ENCODE data around the gene RIMS3. TPM values are rescaled to one million over a fixed set of nuclear protein-coding genes. Genes with fewer than 3 reads are reported as not detected.

Gene RIMS3
- total RNA-seq, 3 donors from 2014 or later: 0.42 to 0.78 (median 0.57) TPM

DNA sequence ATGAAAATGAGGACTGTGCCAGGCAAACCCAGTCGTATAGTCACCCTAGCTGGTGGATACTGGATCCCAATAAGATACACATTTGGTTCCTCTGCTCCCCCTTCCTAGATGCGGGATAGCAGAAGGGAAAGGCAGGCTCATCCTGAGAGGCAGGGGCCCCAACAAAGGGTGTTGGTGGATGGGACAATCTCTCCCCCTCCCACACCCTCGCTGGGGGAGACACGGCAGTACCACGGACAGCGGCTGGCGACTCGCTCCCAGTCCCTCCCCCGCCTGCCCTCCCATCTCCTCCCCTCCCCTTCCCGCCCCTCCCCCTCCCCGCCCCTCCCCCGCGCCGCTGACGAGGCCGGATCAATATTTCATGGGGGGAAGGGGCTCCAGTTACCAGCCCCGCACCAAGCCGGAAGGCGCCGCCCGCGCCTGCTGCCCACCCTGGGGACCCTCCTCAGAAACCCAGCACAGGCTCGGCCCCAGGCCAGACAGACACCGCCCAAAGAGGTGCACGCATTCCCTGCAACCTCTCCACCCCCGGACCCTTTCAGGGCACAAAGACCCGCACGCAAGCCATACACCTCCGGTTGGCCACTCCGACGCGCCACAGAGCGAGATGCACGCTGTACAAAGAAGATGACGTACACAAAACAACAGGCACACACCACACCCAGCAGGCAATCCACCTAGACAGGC is 11.5 kb downstream of the RIMS3 start:
- Mint-ChIP-seq H3K4me3 (no peak overlapping the region), H3K9me3 (no peaks in the 10 kb centered on the region), H3K36me3 (ENCODE audit: insufficient read depth) (no peaks in the 10 kb centered on the region), H3K27me3 (ENCODE audit: low read depth) (peaks cover 11% of the 10 kb centered on the region), H3K4me1 (ENCODE audit: low read depth) (peaks cover 3% of the 10 kb centered on the region)
- DNase-seq: no peak
- no peak for ATAC-seq

DNA sequence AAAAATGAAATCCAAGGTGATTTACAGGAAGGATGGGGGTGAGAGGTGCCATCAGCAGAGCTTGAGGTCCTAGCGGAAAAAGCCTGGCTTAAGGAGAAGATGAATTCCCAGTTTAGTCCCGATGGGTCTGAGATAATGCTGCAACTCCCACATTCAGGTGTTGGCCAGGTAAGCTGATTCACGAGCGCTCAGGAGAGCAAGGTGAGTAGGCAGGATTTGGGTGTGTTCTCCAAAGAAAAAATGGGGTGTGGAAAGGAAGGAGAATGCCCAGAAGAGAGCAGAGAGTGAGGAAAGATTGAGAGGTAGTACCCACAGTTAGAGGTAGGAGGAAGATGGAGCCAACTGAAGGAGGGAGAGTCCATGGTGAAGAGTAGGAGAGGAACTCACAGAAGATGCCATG is 12.5 kb downstream of the RIMS3 start:
- peaks cover 3% of the 10 kb centered on the region for H3K4me1 Mint-ChIP-seq (ENCODE audit: low read depth)
- no peak overlapping the region for H3K4me3 Mint-ChIP-seq
- H3K9me3 Mint-ChIP-seq: no peaks in the 10 kb centered on the region
- ATAC-seq (no peak), DNase-seq (no peak)
- H3K36me3 Mint-ChIP-seq (ENCODE audit: insufficient read depth): no peaks in the 10 kb centered on the region
- peaks cover 12% of the 10 kb centered on the region for H3K27me3 Mint-ChIP-seq (ENCODE audit: low read depth)

DNA sequence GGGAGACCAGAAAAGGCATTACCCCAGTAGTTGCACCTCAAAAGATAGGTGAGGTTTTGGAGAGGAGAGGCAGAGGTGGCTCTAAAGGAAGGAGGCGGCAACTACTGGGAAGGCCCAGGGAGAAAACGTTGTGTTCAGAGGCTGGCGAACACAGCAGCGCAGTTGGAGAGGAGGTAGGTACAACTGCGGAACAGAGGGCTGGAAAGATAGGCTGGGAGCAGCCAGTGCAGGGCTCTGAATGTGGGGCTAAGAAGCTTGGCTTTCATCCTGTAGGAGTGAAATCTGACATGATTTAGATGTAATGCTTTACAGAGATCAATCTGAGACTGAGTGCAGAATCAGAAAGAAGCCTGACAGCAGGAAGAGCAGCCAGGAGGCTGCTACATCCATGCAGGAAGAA is 13.0 kb downstream of the RIMS3 start:
- DNase-seq: no peak
- ATAC-seq: no peak
- H3K4me1 Mint-ChIP-seq (ENCODE audit: low read depth): peaks cover 3% of the 10 kb centered on the region
- H3K27me3 Mint-ChIP-seq (ENCODE audit: low read depth): peaks cover 13% of the 10 kb centered on the region
- H3K4me3 Mint-ChIP-seq: no peak overlapping the region
- no peaks in the 10 kb centered on the region for H3K36me3 Mint-ChIP-seq (ENCODE audit: insufficient read depth)
- H3K9me3 Mint-ChIP-seq: no peaks in the 10 kb centered on the region

DNA sequence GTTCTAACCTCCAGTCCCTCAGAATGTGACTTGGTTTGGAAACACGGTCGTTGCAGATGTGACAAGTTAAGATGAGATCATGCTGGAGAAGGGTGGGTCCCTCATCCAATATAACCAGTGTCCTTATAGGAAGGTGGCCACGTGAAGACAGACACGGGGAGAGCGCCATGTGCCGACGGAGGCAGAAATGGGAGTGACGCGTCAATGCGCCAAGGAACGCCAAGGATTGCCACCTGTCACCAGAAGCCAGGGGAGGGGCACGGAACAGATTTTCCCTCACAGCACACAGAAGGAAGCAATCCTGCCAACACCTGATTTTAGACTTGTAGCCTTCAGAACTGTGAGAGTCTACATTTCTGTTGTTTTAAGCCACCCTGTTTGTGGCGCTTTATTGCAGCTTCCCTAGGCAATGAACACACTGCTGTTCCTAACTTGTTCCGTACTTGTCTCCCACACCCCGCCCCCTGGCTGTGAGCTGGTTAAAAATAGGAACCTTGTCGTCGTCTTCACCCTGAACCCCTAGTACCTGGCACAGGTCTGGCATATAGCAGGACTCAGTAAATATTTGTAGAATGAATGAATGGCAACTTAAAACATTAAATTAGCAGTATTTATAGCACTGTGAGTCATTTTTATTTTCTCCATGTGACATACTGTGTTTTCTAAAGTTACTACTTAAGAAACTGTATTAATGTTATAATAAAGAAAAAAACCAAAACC is 14.2 kb downstream of the RIMS3 start:
- no peak for DNase-seq
- H3K36me3 Mint-ChIP-seq (ENCODE audit: insufficient read depth): no peaks in the 10 kb centered on the region
- ATAC-seq: no peak
- H3K9me3 Mint-ChIP-seq: no peaks in the 10 kb centered on the region
- H3K27me3 Mint-ChIP-seq (ENCODE audit: low read depth): peaks cover 13% of the 10 kb centered on the region
- H3K4me1 Mint-ChIP-seq (ENCODE audit: low read depth): peaks cover 3% of the 10 kb centered on the region
- no peak overlapping the region for H3K4me3 Mint-ChIP-seq

- H3K4me1 Mint-ChIP-seq (ENCODE audit: low read depth): peaks cover 3% of the 10 kb centered on the region
- DNase-seq: no peak
- H3K9me3 Mint-ChIP-seq: no peaks in the 10 kb centered on the region
- ATAC-seq: peak; percentile 43 to 65
- H3K36me3 Mint-ChIP-seq (ENCODE audit: insufficient read depth): no peaks in the 10 kb centered on the region
- H3K4me3 Mint-ChIP-seq: no peak overlapping the region
- H3K27me3 Mint-ChIP-seq (ENCODE audit: low read depth): peaks cover 13% of the 10 kb centered on the region
Measured at GRCh38 chr1:40650075-40650474, 15.4 kb downstream of the RIMS3 start.

GRCh38 chr1:40649592-40649930 is 15.9 kb downstream of the RIMS3 start:
- ATAC-seq (no peak), DNase-seq (no peak)
- Mint-ChIP-seq H3K4me1 (ENCODE audit: low read depth) (peaks cover 3% of the 10 kb centered on the region), H3K36me3 (ENCODE audit: insufficient read depth) (no peaks in the 10 kb centered on the region), H3K4me3 (no peak overlapping the region), H3K27me3 (ENCODE audit: low read depth) (peaks cover 11% of the 10 kb centered on the region), H3K9me3 (no peaks in the 10 kb centered on the region)

GRCh38 chr1:40648928-40649591 is 16.4 kb downstream of the RIMS3 start:
- H3K4me3 Mint-ChIP-seq: no peak overlapping the region
- H3K4me1 Mint-ChIP-seq (ENCODE audit: low read depth): peaks cover 3% of the 10 kb centered on the region
- no peaks in the 10 kb centered on the region for H3K9me3 Mint-ChIP-seq
- DNase-seq: no peak
- no peaks in the 10 kb centered on the region for H3K36me3 Mint-ChIP-seq (ENCODE audit: insufficient read depth)
- no peak for ATAC-seq
- peaks cover 6% of the 10 kb centered on the region for H3K27me3 Mint-ChIP-seq (ENCODE audit: low read depth)

DNA sequence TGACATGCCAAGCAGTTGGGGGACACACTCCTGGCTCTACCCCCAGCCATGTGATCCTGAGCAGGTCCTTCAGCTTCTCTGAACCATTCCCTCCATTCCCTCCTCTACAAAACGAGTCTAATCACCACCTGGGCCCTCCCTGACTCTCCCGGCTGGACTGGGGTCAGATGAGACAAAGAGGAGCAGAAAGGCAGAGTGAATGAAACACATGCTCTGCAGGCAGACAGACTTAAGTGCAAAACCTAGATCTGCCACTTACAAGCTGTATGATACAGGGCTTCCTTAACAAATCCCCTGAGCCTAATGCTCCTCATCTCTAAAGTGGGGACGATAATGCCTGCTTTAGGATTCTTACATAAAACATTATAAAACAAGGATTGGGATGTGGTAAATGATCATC is 17.3 kb downstream of the RIMS3 start:
- Mint-ChIP-seq H3K36me3 (ENCODE audit: insufficient read depth) (no peaks in the 10 kb centered on the region), H3K4me3 (no peak overlapping the region), H3K27me3 (ENCODE audit: low read depth) (peaks cover 6% of the 10 kb centered on the region), H3K9me3 (no peaks in the 10 kb centered on the region), H3K4me1 (ENCODE audit: low read depth) (peaks cover 3% of the 10 kb centered on the region)
- no peak for ATAC-seq
- no peak for DNase-seq

DNA sequence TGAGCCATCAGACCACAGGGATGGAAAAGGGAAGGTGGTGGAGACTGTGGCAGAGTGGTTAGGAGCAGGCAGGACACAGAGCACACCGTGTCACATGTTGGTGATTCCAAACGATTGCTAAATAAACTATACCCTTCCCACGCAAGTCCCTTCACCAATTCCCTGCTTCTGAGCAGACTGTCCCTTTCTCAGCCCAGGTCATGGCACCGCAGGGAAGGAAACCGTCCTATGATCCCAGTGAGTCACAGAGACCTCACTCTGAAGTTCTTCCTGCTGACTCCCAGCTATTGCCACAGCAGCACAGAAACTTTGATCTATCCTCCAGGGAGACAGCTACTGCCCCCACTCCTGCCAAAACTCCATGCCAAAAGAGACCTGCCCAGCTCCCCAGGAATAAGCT is 19.2 kb downstream of the RIMS3 start:
- peaks cover 3% of the 10 kb centered on the region for H3K4me1 Mint-ChIP-seq (ENCODE audit: low read depth)
- H3K4me3 Mint-ChIP-seq: no peak overlapping the region
- H3K27me3 Mint-ChIP-seq (ENCODE audit: low read depth): peaks cover 6% of the 10 kb centered on the region
- DNase-seq (no peak), ATAC-seq (no peak)
- H3K9me3 Mint-ChIP-seq: no peaks in the 10 kb centered on the region
- H3K36me3 Mint-ChIP-seq (ENCODE audit: insufficient read depth): no peaks in the 10 kb centered on the region

DNA sequence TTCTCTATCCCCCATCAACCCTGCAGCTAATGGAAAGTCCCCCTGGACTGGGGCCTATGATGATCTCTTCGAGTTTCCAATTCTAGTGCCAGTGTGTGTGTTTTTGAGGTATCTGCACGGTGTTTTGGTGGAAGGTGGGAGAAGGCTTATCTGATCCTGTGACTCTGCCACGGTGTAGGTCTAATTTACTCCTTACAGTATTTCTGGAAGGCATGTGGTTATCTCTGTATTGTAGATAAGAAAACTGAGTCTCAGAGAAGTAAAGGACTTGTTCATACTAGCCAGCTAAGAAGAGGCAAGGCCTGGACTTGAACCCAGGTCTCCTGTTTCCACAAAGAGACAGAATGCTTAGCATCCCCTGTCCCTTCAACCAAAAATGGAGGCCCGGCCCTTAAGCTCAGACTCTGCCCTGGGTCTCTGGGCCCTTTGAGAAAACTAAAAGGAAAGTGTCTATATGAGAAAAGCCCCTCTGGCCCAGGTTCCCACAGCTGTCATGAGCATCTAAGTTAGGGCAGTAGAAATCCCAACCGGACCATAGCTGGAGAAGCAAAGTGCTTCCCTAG is 20.3 kb downstream of the RIMS3 start:
- H3K36me3 Mint-ChIP-seq (ENCODE audit: insufficient read depth): no peaks in the 10 kb centered on the region
- ATAC-seq (no peak), DNase-seq (no peak)
- peaks cover 4% of the 10 kb centered on the region for H3K27me3 Mint-ChIP-seq (ENCODE audit: low read depth)
- no peak overlapping the region for H3K4me3 Mint-ChIP-seq
- no peaks in the 10 kb centered on the region for H3K9me3 Mint-ChIP-seq
- peaks cover 3% of the 10 kb centered on the region for H3K4me1 Mint-ChIP-seq (ENCODE audit: low read depth)

DNA sequence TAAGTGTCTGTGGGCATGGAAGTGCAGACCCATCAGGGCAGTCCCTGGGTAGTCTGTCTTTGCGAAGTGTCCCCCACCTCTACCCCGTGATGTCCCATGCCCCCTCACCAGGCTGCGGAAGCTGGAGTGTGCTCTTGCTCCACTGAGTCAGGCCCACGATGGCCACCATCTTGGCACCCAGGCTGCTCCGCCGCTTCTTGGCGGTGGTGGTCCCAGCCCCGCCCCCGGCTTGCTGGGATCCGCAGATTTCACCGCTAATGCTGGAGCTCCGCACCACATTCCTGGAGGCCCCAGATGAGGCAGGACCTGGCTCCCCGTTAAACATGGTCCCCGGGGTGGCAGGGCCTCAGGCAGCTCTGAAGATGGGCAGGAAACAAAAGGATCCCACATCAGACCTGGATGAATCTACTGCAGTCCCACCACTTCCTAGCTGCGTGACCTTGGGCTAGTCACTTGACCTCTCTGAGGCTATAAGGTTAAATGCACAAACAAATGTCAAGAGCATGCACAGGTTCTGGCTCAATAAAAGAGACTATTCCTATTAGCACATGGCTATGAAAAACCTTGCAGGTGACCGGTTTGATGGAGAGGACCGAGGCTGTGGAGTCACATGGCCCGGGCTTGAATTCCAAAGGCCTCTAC is 23.8 kb downstream of the RIMS3 start:
- Mint-ChIP-seq H3K9me3 (no peaks in the 10 kb centered on the region), H3K4me1 (ENCODE audit: low read depth) (no peaks in the 10 kb centered on the region), H3K4me3 (no peak overlapping the region), H3K27me3 (ENCODE audit: low read depth) (no peaks in the 10 kb centered on the region), H3K36me3 (ENCODE audit: insufficient read depth) (no peaks in the 10 kb centered on the region)
- ATAC-seq (no peak), DNase-seq (no peak)

- H3K4me3 Mint-ChIP-seq: no peak overlapping the region
- no peaks in the 10 kb centered on the region for H3K27me3 Mint-ChIP-seq (ENCODE audit: low read depth)
- H3K36me3 Mint-ChIP-seq (ENCODE audit: insufficient read depth): peaks cover 2% of the 10 kb centered on the region
- H3K4me1 Mint-ChIP-seq (ENCODE audit: low read depth): no peaks in the 10 kb centered on the region
- no peaks in the 10 kb centered on the region for H3K9me3 Mint-ChIP-seq
- ATAC-seq (peak; percentile 21 to 72), DNase-seq (no peak)
Measured at GRCh38 chr1:40640314-40641076, 25.0 kb downstream of the RIMS3 start.

GRCh38 chr1:40638097-40639036 is 27.1 kb downstream of the RIMS3 start:
- DNase-seq (no peak), ATAC-seq (no peak)
- peaks cover 4% of the 10 kb centered on the region for H3K4me1 Mint-ChIP-seq (ENCODE audit: low read depth)
- no peaks in the 10 kb centered on the region for H3K9me3 Mint-ChIP-seq
- H3K4me3 Mint-ChIP-seq: no peak overlapping the region
- H3K27me3 Mint-ChIP-seq (ENCODE audit: low read depth): no peaks in the 10 kb centered on the region
- H3K36me3 Mint-ChIP-seq (ENCODE audit: insufficient read depth): peaks cover 2% of the 10 kb centered on the region

Measured in activated T-cell treated with anti-CD3 and anti-CD28 coated beads, Interleukin-2, amount 50 U/mL, for 4 hours (primary cell).